Hematopoietic multipotent progenitor cell treated with erythropoietin and hydrocortisone succinate and interleukin-3 and kit ligand, for 6 days (in vitro differentiated cells): ENCODE results near the gene TP53BP1.
"Not testable (repeated sequence)": the region's sequence is repeated elsewhere in the genome, so short reads cannot be mapped to it uniquely, and the experiment has no call there.

Experiments
- DNase-seq: peaks from one replicate; pipeline ENCODE4 v3.0.0-alpha.2; 2015

TP53BP1 gene

GRCh38 chr15:43492673-43493601 is at the start of gene TP53BP1:
TP53BP1 (minus strand) TSS chr15:43493156; CDS start chr15:43493043, 113 bp downstream.
- DNase-seq: peak; percentile 97

GRCh38 chr15:43541785-43542184 is 48.8 kb upstream of the TP53BP1 start:
- DNase-seq: peak; percentile 15

GRCh38 chr15:43538091-43538490 is 45.1 kb upstream of the TP53BP1 start:
- no peak for DNase-seq

- no peak for DNase-seq
Observed at GRCh38 chr15:43534897-43535296, 41.9 kb upstream of the TP53BP1 start.

- not testable (repeated sequence) for DNase-seq
Observed at GRCh38 chr15:43532826-43533225, 39.9 kb upstream of the TP53BP1 start.

- DNase-seq: no peak
Observed at GRCh38 chr15:43531018-43531670, 38.2 kb upstream of the TP53BP1 start.

GRCh38 chr15:43529587-43530345 is 36.8 kb upstream of the TP53BP1 start:
- no peak for DNase-seq

GRCh38 chr15:43529141-43529540 is 36.2 kb upstream of the TP53BP1 start:
- DNase-seq: no peak

- DNase-seq: no peak
Observed at GRCh38 chr15:43528542-43529007, 35.6 kb upstream of the TP53BP1 start.

GRCh38 chr15:43527802-43528541 is 35.0 kb upstream of the TP53BP1 start:
- DNase-seq: no peak

GRCh38 chr15:43527016-43527801 is 34.3 kb upstream of the TP53BP1 start:
- no peak for DNase-seq

- no peak for DNase-seq
Observed at GRCh38 chr15:43526261-43526930, 33.4 kb upstream of the TP53BP1 start.

- no peak for DNase-seq
Observed at GRCh38 chr15:43525131-43525530, 32.2 kb upstream of the TP53BP1 start.

- DNase-seq: no peak
Observed at GRCh38 chr15:43524254-43524845, 31.4 kb upstream of the TP53BP1 start.

- no peak for DNase-seq
Observed at GRCh38 chr15:43523646-43524045, 30.7 kb upstream of the TP53BP1 start.

- DNase-seq: no peak
Observed at GRCh38 chr15:43522247-43522646, 29.3 kb upstream of the TP53BP1 start.

- no peak for DNase-seq
Observed at GRCh38 chr15:43521419-43521818, 28.5 kb upstream of the TP53BP1 start.

GRCh38 chr15:43520138-43520537 is 27.2 kb upstream of the TP53BP1 start:
- no peak for DNase-seq

- DNase-seq: no peak
Observed at GRCh38 chr15:43519196-43519595, 26.2 kb upstream of the TP53BP1 start.

GRCh38 chr15:43518197-43518761 is 25.3 kb upstream of the TP53BP1 start:
- peak; percentile 48 for DNase-seq
